Measurements from ENCODE around the gene ALG8.

Gene ALG8

GRCh38 chr11:78076733-78077403 lies 62.6 kb downstream of the ALG8 start:
- no peak overlapping the region for H3K27ac ChIP-seq
- DNase-seq: no peak
- H3K27me3 ChIP-seq (replicated peaks): no peaks in the 10 kb centered on the region
- no peaks in the 10 kb centered on the region for H3K36me3 ChIP-seq (replicated peaks)
- in situ Hi-C loops (cut with HindIII; ENCODE audit: low pct_ligation_motif_present, low sequenced_read_pairs): no loop called here
- no peak overlapping the region for H3K4me3 ChIP-seq (ENCODE audit: low read depth, low read length)
- no peak for TF ChIP-seq CTCF (IDR thresholded peaks at IDR 0.05; ENCODE audit: low read depth, low read length, missing control alignments)

GRCh38 chr11:78074756-78075155 lies 64.7 kb downstream of the ALG8 start:
- no peak for DNase-seq
- H3K27me3 ChIP-seq (replicated peaks): no peaks in the 10 kb centered on the region
- H3K27ac ChIP-seq: no peak overlapping the region
- H3K36me3 ChIP-seq (replicated peaks): peaks cover 13% of the 10 kb centered on the region
- in situ Hi-C loops (cut with HindIII; ENCODE audit: low pct_ligation_motif_present, low sequenced_read_pairs): no loop called here
- no peak for TF ChIP-seq CTCF (IDR thresholded peaks at IDR 0.05; ENCODE audit: low read depth, low read length, missing control alignments)
- H3K4me3 ChIP-seq (ENCODE audit: low read depth, low read length): no peak overlapping the region

GRCh38 chr11:78072455-78072854 lies 67.0 kb downstream of the ALG8 start:
- Histone ChIP-seq H3K4me3 (ENCODE audit: low read depth, low read length) (no peak overlapping the region), H3K27me3 (replicated peaks) (no peaks in the 10 kb centered on the region), H3K27ac (no peak overlapping the region), H3K36me3 (replicated peaks) (peaks cover 26% of the 10 kb centered on the region)
- no peak for DNase-seq
- in situ Hi-C loops (cut with HindIII; ENCODE audit: low pct_ligation_motif_present, low sequenced_read_pairs): no loop called here
- no peak for TF ChIP-seq CTCF (IDR thresholded peaks at IDR 0.05; ENCODE audit: low read depth, low read length, missing control alignments)

- in situ Hi-C loops (cut with HindIII; ENCODE audit: low pct_ligation_motif_present, low sequenced_read_pairs): no loop called here
- Histone ChIP-seq H3K27ac (no peak overlapping the region), H3K4me3 (ENCODE audit: low read depth, low read length) (no peak overlapping the region), H3K36me3 (replicated peaks) (peaks cover 28% of the 10 kb centered on the region), H3K27me3 (replicated peaks) (no peaks in the 10 kb centered on the region)
- no peak for TF ChIP-seq CTCF (IDR thresholded peaks at IDR 0.05; ENCODE audit: low read depth, low read length, missing control alignments)
- no peak for DNase-seq
Measured at GRCh38 chr11:78071717-78072116, 67.7 kb downstream of the ALG8 start.

- Histone ChIP-seq H3K27me3 (replicated peaks) (no peaks in the 10 kb centered on the region), H3K27ac (no peak overlapping the region), H3K4me3 (ENCODE audit: low read depth, low read length) (no peak overlapping the region), H3K36me3 (replicated peaks) (peaks cover 28% of the 10 kb centered on the region)
- TF ChIP-seq CTCF (IDR thresholded peaks at IDR 0.05; ENCODE audit: low read depth, low read length, missing control alignments): no peak
- in situ Hi-C loops (cut with HindIII; ENCODE audit: low pct_ligation_motif_present, low sequenced_read_pairs): no loop called here
- no peak for DNase-seq
Measured at GRCh38 chr11:78070621-78071020, 68.8 kb downstream of the ALG8 start.

- Histone ChIP-seq H3K4me3 (ENCODE audit: low read depth, low read length) (no peak overlapping the region), H3K36me3 (replicated peaks) (peaks cover 28% of the 10 kb centered on the region), H3K27me3 (replicated peaks) (no peaks in the 10 kb centered on the region), H3K27ac (no peak overlapping the region)
- in situ Hi-C loops (cut with HindIII; ENCODE audit: low pct_ligation_motif_present, low sequenced_read_pairs): no loop called here
- TF ChIP-seq CTCF (IDR thresholded peaks at IDR 0.05; ENCODE audit: low read depth, low read length, missing control alignments): no peak
- no peak for DNase-seq
Measured at GRCh38 chr11:78069465-78069864, 70.0 kb downstream of the ALG8 start.
